ENCODE measurements around the gene DISC1.
A peak's percentile ranks its signal among the peaks of the same experiment; 100 is the strongest.
"Not testable (repeated sequence)": the region's sequence is repeated elsewhere in the genome, so short reads cannot be mapped to it uniquely, and the experiment has no call there.

DISC1 gene

GRCh38 chr1:231865331-231865730 lies 238.7 kb downstream of the DISC1 start:
- no peak for DNase-seq

GRCh38 chr1:231866392-231867331 lies 240.1 kb downstream of the DISC1 start:
- peak; percentile 76 for DNase-seq

GRCh38 chr1:231867607-231868006 lies 241.0 kb downstream of the DISC1 start:
- no peak for DNase-seq

- DNase-seq: no peak
These were observed 242.8 kb downstream of the DISC1 start for GRCh38 chr1:231869364-231869763.

GRCh38 chr1:231871471-231871870 lies 244.9 kb downstream of the DISC1 start:
- no peak for DNase-seq

- no peak for DNase-seq
These were observed 245.3 kb downstream of the DISC1 start for GRCh38 chr1:231871878-231872277.

GRCh38 chr1:231872461-231872910 lies 245.9 kb downstream of the DISC1 start:
- DNase-seq: no peak

- DNase-seq: no peak
These were observed 252.1 kb downstream of the DISC1 start for GRCh38 chr1:231878737-231879136.

- DNase-seq: no peak
These were observed 252.7 kb downstream of the DISC1 start for GRCh38 chr1:231879296-231879695.

GRCh38 chr1:231882333-231882732 lies 255.7 kb downstream of the DISC1 start:
- DNase-seq: no peak

GRCh38 chr1:231882790-231883189 lies 256.2 kb downstream of the DISC1 start:
- DNase-seq: no peak

- DNase-seq: no peak
These were observed 256.8 kb downstream of the DISC1 start for GRCh38 chr1:231883382-231883781.

GRCh38 chr1:231885209-231885854 lies 258.7 kb downstream of the DISC1 start:
- no peak for DNase-seq

- no peak for DNase-seq
These were observed 260.6 kb downstream of the DISC1 start for GRCh38 chr1:231887166-231887565.

- no peak for DNase-seq
These were observed 261.3 kb downstream of the DISC1 start for GRCh38 chr1:231887866-231888265.

GRCh38 chr1:231890791-231891190 lies 264.2 kb downstream of the DISC1 start:
- no peak for DNase-seq

GRCh38 chr1:231893400-231894102 lies 267.0 kb downstream of the DISC1 start:
- no peak for DNase-seq

GRCh38 chr1:231896806-231897205 lies 270.2 kb downstream of the DISC1 start:
- DNase-seq: no peak

GRCh38 chr1:231899046-231899445 lies 272.5 kb downstream of the DISC1 start:
- no peak for DNase-seq

GRCh38 chr1:231899713-231900435 lies 273.3 kb downstream of the DISC1 start:
- no peak for DNase-seq

- DNase-seq: no peak
These were observed 277.0 kb downstream of the DISC1 start for GRCh38 chr1:231903586-231904081.

- DNase-seq: not testable (repeated sequence)
These were observed 280.7 kb downstream of the DISC1 start for GRCh38 chr1:231907310-231907709.

GRCh38 chr1:231913493-231913892 lies 286.9 kb downstream of the DISC1 start:
- no peak for DNase-seq

Measured in activated CD8-positive, alpha-beta memory T cell treated with anti-CD3 and anti-CD28 coated beads for 24 hours (primary cell).